Measurements from ENCODE around the gene NDUFS4.

NDUFS4 gene

GRCh38 chr5:53671447-53671846 lies 111.0 kb downstream of the NDUFS4 start:
- TF ChIP-seq REST (IDR thresholded peaks at IDR 0.05; ENCODE audit: insufficient replicate concordance, low read depth) (no peak), SPI1 (IDR thresholded peaks at IDR 0.05; ENCODE audit: borderline replicate concordance, low read depth) (no peak), GABPA (IDR thresholded peaks at IDR 0.05; ENCODE audit: low read depth) (no peak), POLR2AphosphoS5 (IDR thresholded peaks at IDR 0.05; ENCODE audit: low read depth) (no peak)
- TF ChIP-seq, protein P1, sequence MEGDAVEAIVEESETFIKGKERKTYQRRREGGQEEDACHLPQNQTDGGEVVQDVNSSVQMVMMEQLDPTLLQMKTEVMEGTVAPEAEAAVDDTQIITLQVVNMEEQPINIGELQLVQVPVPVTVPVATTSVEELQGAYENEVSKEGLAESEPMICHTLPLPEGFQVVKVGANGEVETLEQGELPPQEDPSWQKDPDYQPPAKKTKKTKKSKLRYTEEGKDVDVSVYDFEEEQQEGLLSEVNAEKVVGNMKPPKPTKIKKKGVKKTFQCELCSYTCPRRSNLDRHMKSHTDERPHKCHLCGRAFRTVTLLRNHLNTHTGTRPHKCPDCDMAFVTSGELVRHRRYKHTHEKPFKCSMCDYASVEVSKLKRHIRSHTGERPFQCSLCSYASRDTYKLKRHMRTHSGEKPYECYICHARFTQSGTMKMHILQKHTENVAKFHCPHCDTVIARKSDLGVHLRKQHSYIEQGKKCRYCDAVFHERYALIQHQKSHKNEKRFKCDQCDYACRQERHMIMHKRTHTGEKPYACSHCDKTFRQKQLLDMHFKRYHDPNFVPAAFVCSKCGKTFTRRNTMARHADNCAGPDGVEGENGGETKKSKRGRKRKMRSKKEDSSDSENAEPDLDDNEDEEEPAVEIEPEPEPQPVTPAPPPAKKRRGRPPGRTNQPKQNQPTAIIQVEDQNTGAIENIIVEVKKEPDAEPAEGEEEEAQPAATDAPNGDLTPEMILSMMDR (IDR thresholded peaks at IDR 0.05; ENCODE audit: insufficient read depth, low read length) = no peak
- Histone ChIP-seq H3K27ac (replicated peaks) (no peak overlapping the region), H3K27me3 (ENCODE audit: insufficient read depth, poor library complexity, severe bottlenecking) (no peaks in the 10 kb centered on the region), H3K4me3 (replicated peaks; ENCODE audit: insufficient read depth, low read length) (no peak overlapping the region)
- DNase-seq (ENCODE audit: low read depth in 1 of 2, low spot score in 1 of 2) = no peak

GRCh38 chr5:53674121-53674520 lies 113.7 kb downstream of the NDUFS4 start:
- no peak for DNase-seq (ENCODE audit: low read depth in 1 of 2, low spot score in 1 of 2)
- no peak for TF ChIP-seq GABPA (IDR thresholded peaks at IDR 0.05; ENCODE audit: low read depth)
- TF ChIP-seq, protein P1 (IDR thresholded peaks at IDR 0.05; ENCODE audit: insufficient read depth, low read length) = no peak
- no peak for TF ChIP-seq SPI1 (IDR thresholded peaks at IDR 0.05; ENCODE audit: borderline replicate concordance, low read depth)
- TF ChIP-seq REST (IDR thresholded peaks at IDR 0.05; ENCODE audit: insufficient replicate concordance, low read depth) = no peak
- no peak for TF ChIP-seq POLR2AphosphoS5 (IDR thresholded peaks at IDR 0.05; ENCODE audit: low read depth)
- Histone ChIP-seq H3K27me3 (ENCODE audit: insufficient read depth, poor library complexity, severe bottlenecking) (no peaks in the 10 kb centered on the region), H3K4me3 (replicated peaks; ENCODE audit: insufficient read depth, low read length) (no peak overlapping the region), H3K27ac (replicated peaks) (no peak overlapping the region)

DNA sequence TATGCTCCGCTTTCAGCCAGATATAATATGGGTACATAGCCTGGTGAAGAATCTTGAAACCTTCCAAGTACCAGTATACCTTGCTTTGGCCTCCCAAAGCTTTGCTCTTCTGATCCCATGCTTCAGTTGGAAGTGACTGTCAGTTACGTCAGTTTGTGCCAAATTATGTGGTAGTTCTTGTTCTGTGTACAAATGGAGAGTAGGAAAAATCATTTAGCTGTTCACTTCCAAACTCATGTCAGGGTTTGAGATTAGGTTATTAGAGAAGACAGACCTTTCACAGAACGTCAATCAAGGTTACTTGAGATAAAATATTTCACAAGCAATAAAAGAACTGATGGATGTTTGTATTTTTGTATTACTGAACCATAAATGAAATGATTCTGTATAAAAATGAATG lies 117.2 kb downstream of the NDUFS4 start:
- TF ChIP-seq, protein P1 (IDR thresholded peaks at IDR 0.05; ENCODE audit: insufficient read depth, low read length) = no peak
- TF ChIP-seq REST (IDR thresholded peaks at IDR 0.05; ENCODE audit: insufficient replicate concordance, low read depth) = no peak
- no peak overlapping the region for H3K27ac ChIP-seq (replicated peaks)
- no peak overlapping the region for H3K4me3 ChIP-seq (replicated peaks; ENCODE audit: insufficient read depth, low read length)
- H3K27me3 ChIP-seq (ENCODE audit: insufficient read depth, poor library complexity, severe bottlenecking) = no peaks in the 10 kb centered on the region
- DNase-seq (ENCODE audit: low read depth in 1 of 2, low spot score in 1 of 2) = no peak

Data from HL-60 (cell line).